ENCODE data around the gene CAMP. TPM values are rescaled to one million over a fixed set of nuclear protein-coding genes. Genes with fewer than 3 reads are reported as not detected.

The CAMP gene
- polyA plus RNA-seq, 4 donors = 0.35 to 2.0 TPM; not detected in 2

DNA sequence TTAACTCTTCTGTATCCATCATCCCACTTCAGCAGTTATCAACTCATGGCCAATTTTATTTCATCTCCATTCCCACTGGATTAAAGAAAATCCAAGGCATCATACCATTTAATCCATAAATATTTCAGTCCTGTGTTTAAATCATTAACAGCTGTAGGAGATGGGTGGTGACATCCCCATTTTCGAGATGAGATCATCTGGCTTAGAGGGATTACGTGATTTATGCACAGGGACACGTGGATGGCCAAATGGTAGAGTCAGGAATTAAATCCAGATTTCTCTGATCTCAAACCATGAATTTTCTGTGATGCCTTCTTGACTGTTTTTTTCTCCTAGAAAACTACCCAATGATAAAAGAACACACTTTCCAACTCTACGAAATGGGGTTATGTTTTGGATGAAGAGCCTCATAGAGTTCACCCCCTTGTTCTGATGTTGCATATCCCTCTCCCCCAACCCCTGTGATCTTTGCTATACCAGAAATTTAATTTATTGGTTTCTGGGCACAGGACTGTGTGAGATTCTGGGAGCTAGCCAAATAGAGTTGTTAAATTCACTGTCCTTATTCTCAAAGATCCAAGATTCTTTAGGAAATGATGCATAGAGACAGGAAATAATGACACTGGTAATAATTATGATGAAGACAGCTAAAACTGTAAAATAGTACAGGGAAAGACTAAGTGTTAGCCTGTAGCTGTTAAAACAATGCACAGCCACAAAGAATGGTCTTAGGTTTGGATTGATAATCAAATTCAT lies 25.0 kb downstream of the CAMP start:
- Histone ChIP-seq H3K9me3 (ENCODE audit: control insufficient read depth in 2 of 2, insufficient read depth in 1 of 2, low read depth in 1 of 2, low read length in 1 of 2) (no peaks in the 10 kb centered on the region), H3K4me1 (ENCODE audit: control insufficient read depth in 3 of 3, insufficient read depth in 2 of 3, low read depth in 1 of 3, low read length in 2 of 3) (no peaks in the 10 kb centered on the region), H3K36me3 (ENCODE audit: control insufficient read depth in 3 of 3, insufficient read depth in 2 of 3, low read depth in 1 of 3, low read length in 3 of 3) (peaks cover 2 to 19% (median 2%) of the 10 kb centered on the region in 3 donors), H3K4me3 (ENCODE audit: low read depth in 1 of 3, low read length in 3 of 3) (no peak overlapping the region), H3K27ac (ENCODE audit: low read depth in 1 of 3, low read length in 2 of 3) (no peak overlapping the region), H3K27me3 (ENCODE audit: control insufficient read depth in 3 of 3, insufficient read depth in 3 of 3, low read length in 3 of 3) (no peaks in the 10 kb centered on the region)
- no peak for FAIRE-seq
- no peak for DNase-seq
- WGBS, 3 donors = 88 to 90% (median 90%) methylated on average over 4 of the region's 4 CpGs

DNA sequence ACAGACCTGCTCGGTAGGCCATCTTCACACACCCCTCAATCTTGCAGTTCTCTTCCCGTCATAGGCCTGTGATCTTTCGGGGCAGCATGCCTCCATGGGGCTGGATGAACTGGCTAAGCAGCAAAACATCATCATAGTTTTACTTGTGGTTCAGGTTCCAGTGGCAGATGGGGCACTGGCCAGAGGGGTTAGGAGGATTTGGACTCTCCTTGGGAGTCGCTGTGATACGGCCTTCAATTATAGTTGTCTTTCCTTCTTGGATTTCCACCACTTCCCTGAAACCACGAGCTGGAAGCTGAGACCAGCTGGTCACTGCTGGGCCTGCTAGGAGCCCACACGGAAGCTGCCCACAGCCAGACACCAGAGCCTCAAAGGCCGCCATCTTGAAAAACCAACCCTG lies 33.3 kb downstream of the CAMP start:
- no peaks in the 10 kb centered on the region for H3K4me1 ChIP-seq (ENCODE audit: control insufficient read depth in 3 of 3, insufficient read depth in 2 of 3, low read depth in 1 of 3, low read length in 2 of 3)
- peaks cover 0 to 8% of the 10 kb centered on the region in 2 donors for H3K9me3 ChIP-seq (ENCODE audit: control insufficient read depth in 2 of 2, insufficient read depth in 1 of 2, low read depth in 1 of 2, low read length in 1 of 2)
- H3K4me3 ChIP-seq (ENCODE audit: low read depth in 1 of 3, low read length in 3 of 3) = no peak overlapping the region
- FAIRE-seq (no peak), DNase-seq (no peak)
- H3K27me3 ChIP-seq (ENCODE audit: control insufficient read depth in 3 of 3, insufficient read depth in 3 of 3, low read length in 3 of 3) = no peaks in the 10 kb centered on the region
- H3K36me3 ChIP-seq (ENCODE audit: control insufficient read depth in 3 of 3, insufficient read depth in 2 of 3, low read depth in 1 of 3, low read length in 3 of 3) = peaks cover 0 to 19% (median 0%) of the 10 kb centered on the region in 3 donors
- WGBS, 3 donors = 93 to 95% (median 95%) methylated on average over 8 of the region's 8 CpGs
- H3K27ac ChIP-seq (ENCODE audit: low read depth in 1 of 3, low read length in 2 of 3) = no peak overlapping the region

DNA sequence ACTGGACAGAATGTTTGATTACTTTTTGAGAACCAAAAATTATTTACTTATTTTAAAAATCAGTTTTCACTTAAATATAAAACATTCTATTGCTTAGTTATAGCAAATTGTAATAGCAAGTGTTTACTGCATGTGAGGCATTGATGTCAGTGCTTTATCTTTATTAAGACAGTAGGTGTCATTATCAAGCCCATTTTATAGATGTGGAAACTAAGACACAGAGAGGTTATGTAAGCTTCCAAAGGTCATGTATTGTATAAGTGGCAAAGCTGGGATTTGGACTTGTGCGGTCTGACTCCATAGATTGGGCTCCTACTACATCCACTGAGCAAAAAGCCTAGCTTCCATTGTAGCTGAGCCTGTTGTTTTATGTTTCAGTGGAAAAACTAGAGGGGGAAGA lies 35.2 kb downstream of the CAMP start:
- DNase-seq = no peak
- H3K36me3 ChIP-seq (ENCODE audit: control insufficient read depth in 3 of 3, insufficient read depth in 2 of 3, low read depth in 1 of 3, low read length in 3 of 3) = peaks cover 0 to 22% (median 2%) of the 10 kb centered on the region in 3 donors
- H3K27ac ChIP-seq (ENCODE audit: low read depth in 1 of 3, low read length in 2 of 3) = no peak overlapping the region
- no peaks in the 10 kb centered on the region for H3K27me3 ChIP-seq (ENCODE audit: control insufficient read depth in 3 of 3, insufficient read depth in 3 of 3, low read length in 3 of 3)
- H3K4me3 ChIP-seq (ENCODE audit: low read depth in 1 of 3, low read length in 3 of 3) = no peak overlapping the region
- H3K4me1 ChIP-seq (ENCODE audit: control insufficient read depth in 3 of 3, insufficient read depth in 2 of 3, low read depth in 1 of 3, low read length in 2 of 3) = no peaks in the 10 kb centered on the region
- 95 to 100% (median 97%) methylated on average over 1 of the region's 1 CpG for WGBS, 3 donors
- FAIRE-seq = no peak
- H3K9me3 ChIP-seq (ENCODE audit: control insufficient read depth in 2 of 2, insufficient read depth in 1 of 2, low read depth in 1 of 2, low read length in 1 of 2) = peaks cover 0 to 8% of the 10 kb centered on the region in 2 donors

DNA sequence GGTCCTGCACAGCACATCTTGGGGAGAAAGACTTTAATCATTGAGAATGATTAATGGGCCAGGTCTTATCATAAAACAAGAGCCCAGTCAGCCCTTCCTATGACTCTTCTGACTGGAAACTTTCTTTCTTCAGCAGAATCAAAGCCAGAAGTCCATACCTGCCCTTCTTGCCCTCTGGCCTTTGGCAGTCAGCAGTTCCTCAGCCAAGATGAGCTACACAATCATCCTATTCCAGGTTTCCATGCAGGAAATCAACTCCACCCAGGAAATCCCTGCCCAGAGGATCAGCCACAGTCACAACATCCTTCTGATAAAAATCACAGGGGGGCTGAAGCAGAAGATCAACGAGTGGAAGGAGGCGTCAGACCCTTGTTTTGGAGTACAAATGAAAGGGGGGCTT lies 44.5 kb downstream of the CAMP start:
- no peaks in the 10 kb centered on the region for H3K27me3 ChIP-seq (ENCODE audit: control insufficient read depth in 3 of 3, insufficient read depth in 3 of 3, low read length in 3 of 3)
- DNase-seq (peak; percentile 28 to 44), FAIRE-seq (no peak)
- 24 to 42% (median 33%) methylated on average over 2 of the region's 2 CpGs for WGBS, 3 donors
- H3K36me3 ChIP-seq (ENCODE audit: control insufficient read depth in 3 of 3, insufficient read depth in 2 of 3, low read depth in 1 of 3, low read length in 3 of 3) = peaks cover 0 to 13% (median 3%) of the 10 kb centered on the region in 3 donors
- H3K4me3 ChIP-seq (ENCODE audit: low read depth in 1 of 3, low read length in 3 of 3) = no peak overlapping the region
- H3K4me1 ChIP-seq (ENCODE audit: control insufficient read depth in 3 of 3, insufficient read depth in 2 of 3, low read depth in 1 of 3, low read length in 2 of 3) = peaks cover 0 to 20% (median 4%) of the 10 kb centered on the region in 3 donors
- H3K9me3 ChIP-seq (ENCODE audit: control insufficient read depth in 2 of 2, insufficient read depth in 1 of 2, low read depth in 1 of 2, low read length in 1 of 2) = peaks cover 0 to 3% of the 10 kb centered on the region in 2 donors
- peak overlapping the region; percentile 60 to 76 (median 74) for H3K27ac ChIP-seq (ENCODE audit: low read depth in 1 of 3, low read length in 2 of 3)

DNA sequence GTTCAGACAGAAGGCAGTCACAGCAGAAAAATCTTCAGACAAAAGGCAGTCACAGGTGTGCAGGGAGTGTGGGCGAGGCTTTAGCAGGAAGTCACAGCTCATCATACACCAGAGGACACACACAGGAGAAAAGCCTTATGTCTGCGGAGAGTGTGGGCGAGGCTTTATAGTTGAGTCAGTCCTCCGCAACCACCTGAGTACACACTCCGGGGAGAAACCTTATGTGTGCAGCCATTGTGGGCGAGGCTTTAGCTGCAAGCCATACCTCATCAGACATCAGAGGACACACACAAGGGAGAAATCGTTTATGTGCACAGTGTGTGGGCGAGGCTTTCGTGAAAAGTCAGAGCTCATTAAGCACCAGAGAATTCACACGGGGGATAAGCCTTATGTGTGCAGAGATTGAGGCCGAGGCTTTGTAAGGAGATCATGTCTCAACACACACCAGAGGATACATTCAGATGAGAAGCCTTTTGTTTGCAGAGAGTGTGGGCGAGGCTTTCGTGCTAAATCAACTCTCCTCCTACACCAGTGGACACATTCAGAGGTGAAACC lies 45.2 kb downstream of the CAMP start:
- Histone ChIP-seq H3K4me1 (ENCODE audit: control insufficient read depth in 3 of 3, insufficient read depth in 2 of 3, low read depth in 1 of 3, low read length in 2 of 3) (peaks cover 0 to 20% (median 4%) of the 10 kb centered on the region in 3 donors), H3K4me3 (ENCODE audit: low read depth in 1 of 3, low read length in 3 of 3) (no peak overlapping the region), H3K27me3 (ENCODE audit: control insufficient read depth in 3 of 3, insufficient read depth in 3 of 3, low read length in 3 of 3) (peaks cover 0 to 4% (median 0%) of the 10 kb centered on the region in 3 donors), H3K27ac (ENCODE audit: low read depth in 1 of 3, low read length in 2 of 3) (peak overlapping the region; percentile 60 to 76 (median 74)), H3K9me3 (ENCODE audit: control insufficient read depth in 2 of 2, insufficient read depth in 1 of 2, low read depth in 1 of 2, low read length in 1 of 2) (peaks cover 0 to 3% of the 10 kb centered on the region in 2 donors), H3K36me3 (ENCODE audit: control insufficient read depth in 3 of 3, insufficient read depth in 2 of 3, low read depth in 1 of 3, low read length in 3 of 3) (peaks cover 0 to 9% (median 2%) of the 10 kb centered on the region in 3 donors)
- DNase-seq (peak; percentile 86 to 89), FAIRE-seq (no peak)
- 13 to 51% (median 26%) methylated on average over 13 of the region's 13 CpGs for WGBS, 3 donors

DNA sequence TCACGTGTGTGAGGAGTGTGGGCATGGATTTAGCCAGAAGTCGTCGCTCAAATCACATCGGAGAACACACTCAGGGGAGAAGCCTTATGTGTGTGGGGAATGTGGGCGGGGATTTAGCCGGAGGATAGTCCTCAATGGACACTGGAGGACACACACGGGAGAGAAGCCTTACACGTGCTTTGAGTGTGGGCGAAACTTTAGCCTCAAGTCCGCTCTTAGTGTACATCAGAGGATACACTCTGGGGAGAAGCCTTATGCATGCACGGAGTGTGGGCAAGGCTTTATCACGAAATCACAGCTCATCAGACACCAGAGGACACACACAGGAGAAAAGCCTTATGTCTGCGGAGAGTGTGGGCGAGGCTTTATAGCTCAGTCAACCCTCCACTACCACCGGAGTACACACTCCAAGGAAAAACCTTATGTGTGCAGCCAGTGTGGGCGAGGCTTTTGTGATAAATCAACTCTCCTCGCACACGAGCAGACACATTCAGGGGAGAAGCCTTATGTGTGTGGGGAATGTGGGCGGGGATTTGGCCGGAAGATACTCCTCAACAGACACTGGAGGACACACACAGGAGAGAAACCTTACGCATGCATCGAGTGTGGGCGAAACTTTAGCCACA lies 45.8 kb downstream of the CAMP start:
- peak overlapping the region; percentile 34 to 76 (median 74) for H3K27ac ChIP-seq (ENCODE audit: low read depth in 1 of 3, low read length in 2 of 3)
- FAIRE-seq (no peak), DNase-seq (peak; percentile 23 to 44)
- H3K9me3 ChIP-seq (ENCODE audit: control insufficient read depth in 2 of 2, insufficient read depth in 1 of 2, low read depth in 1 of 2, low read length in 1 of 2) = peaks cover 0 to 3% of the 10 kb centered on the region in 2 donors
- H3K4me3 ChIP-seq (ENCODE audit: low read depth in 1 of 3, low read length in 3 of 3) = no peak overlapping the region
- peaks cover 0 to 6% (median 2%) of the 10 kb centered on the region in 3 donors for H3K36me3 ChIP-seq (ENCODE audit: control insufficient read depth in 3 of 3, insufficient read depth in 2 of 3, low read depth in 1 of 3, low read length in 3 of 3)
- WGBS, 3 donors = 61 to 69% (median 69%) methylated on average over 23 of the region's 23 CpGs
- peaks cover 0 to 20% (median 4%) of the 10 kb centered on the region in 3 donors for H3K4me1 ChIP-seq (ENCODE audit: control insufficient read depth in 3 of 3, insufficient read depth in 2 of 3, low read depth in 1 of 3, low read length in 2 of 3)
- peaks cover 0 to 5% (median 0%) of the 10 kb centered on the region in 3 donors for H3K27me3 ChIP-seq (ENCODE audit: control insufficient read depth in 3 of 3, insufficient read depth in 3 of 3, low read length in 3 of 3)

DNA sequence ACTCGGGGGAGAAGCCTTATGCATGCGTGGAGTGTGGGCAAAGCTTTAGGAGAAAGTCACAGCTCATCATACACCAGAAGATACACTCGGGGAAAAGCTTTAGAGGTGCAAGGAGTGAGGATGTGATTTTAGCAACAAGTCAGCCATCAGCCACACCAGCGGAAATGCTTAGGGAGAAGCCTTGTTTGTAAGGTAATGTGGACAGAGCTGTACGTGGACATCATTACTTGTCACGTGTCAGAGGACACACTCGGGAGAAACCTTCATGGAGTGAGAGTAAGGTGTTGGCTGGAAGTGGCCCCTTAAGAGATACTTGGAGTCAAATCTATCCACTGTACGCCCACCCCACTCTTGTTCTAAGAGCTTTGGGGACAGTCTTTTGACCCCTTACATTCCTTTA lies 46.3 kb downstream of the CAMP start:
- no peak for DNase-seq
- WGBS, 3 donors = 86 to 91% (median 87%) methylated on average over 8 of the region's 8 CpGs

DNA sequence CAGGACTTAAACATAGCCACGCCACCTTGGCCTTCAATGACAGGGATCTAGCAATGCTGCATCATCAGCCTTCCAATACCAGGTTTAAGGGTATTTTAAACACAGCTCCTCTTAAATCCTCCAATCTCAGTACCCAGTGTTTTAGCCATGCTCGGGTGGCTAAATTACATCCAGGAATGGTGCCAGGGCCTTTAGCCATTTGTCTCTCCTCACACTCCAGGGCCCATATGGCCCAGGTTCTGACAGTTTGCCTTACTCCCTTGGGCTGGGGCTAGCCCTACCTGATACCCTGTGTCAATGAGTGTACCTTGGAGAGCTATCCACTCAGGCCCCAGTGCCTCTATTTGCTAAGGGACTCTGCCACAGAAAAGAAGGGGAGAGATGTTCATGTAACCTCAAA lies 47.0 kb downstream of the CAMP start:
- peaks cover 0 to 3% of the 10 kb centered on the region in 2 donors for H3K9me3 ChIP-seq (ENCODE audit: control insufficient read depth in 2 of 2, insufficient read depth in 1 of 2, low read depth in 1 of 2, low read length in 1 of 2)
- H3K4me3 ChIP-seq (ENCODE audit: low read depth in 1 of 3, low read length in 3 of 3) = no peak overlapping the region
- DNase-seq (no peak), FAIRE-seq (no peak)
- peaks cover 0 to 5% (median 0%) of the 10 kb centered on the region in 3 donors for H3K27me3 ChIP-seq (ENCODE audit: control insufficient read depth in 3 of 3, insufficient read depth in 3 of 3, low read length in 3 of 3)
- H3K27ac ChIP-seq (ENCODE audit: low read depth in 1 of 3, low read length in 2 of 3) = no peak overlapping the region
- H3K36me3 ChIP-seq (ENCODE audit: control insufficient read depth in 3 of 3, insufficient read depth in 2 of 3, low read depth in 1 of 3, low read length in 3 of 3) = peaks cover 0 to 4% (median 2%) of the 10 kb centered on the region in 3 donors
- peaks cover 0 to 20% (median 4%) of the 10 kb centered on the region in 3 donors for H3K4me1 ChIP-seq (ENCODE audit: control insufficient read depth in 3 of 3, insufficient read depth in 2 of 3, low read depth in 1 of 3, low read length in 2 of 3)
- 83 to 87% (median 85%) methylated on average over 2 of the region's 2 CpGs for WGBS, 3 donors

More for the DNA sequence above, 46.3 kb downstream of the CAMP start:
- Histone ChIP-seq H3K9me3 (ENCODE audit: control insufficient read depth in 2 of 2, insufficient read depth in 1 of 2, low read depth in 1 of 2, low read length in 1 of 2) (peaks cover 0 to 3% of the 10 kb centered on the region in 2 donors), H3K27ac (ENCODE audit: low read depth in 1 of 3, low read length in 2 of 3) (peak overlapping the region in 2 of 3 donors; percentile 74 to 76), H3K36me3 (ENCODE audit: control insufficient read depth in 3 of 3, insufficient read depth in 2 of 3, low read depth in 1 of 3, low read length in 3 of 3) (peaks cover 0 to 4% (median 2%) of the 10 kb centered on the region in 3 donors), H3K4me3 (ENCODE audit: low read depth in 1 of 3, low read length in 3 of 3) (no peak overlapping the region), H3K4me1 (ENCODE audit: control insufficient read depth in 3 of 3, insufficient read depth in 2 of 3, low read depth in 1 of 3, low read length in 2 of 3) (peaks cover 0 to 20% (median 4%) of the 10 kb centered on the region in 3 donors), H3K27me3 (ENCODE audit: control insufficient read depth in 3 of 3, insufficient read depth in 3 of 3, low read length in 3 of 3) (peaks cover 0 to 5% (median 0%) of the 10 kb centered on the region in 3 donors)
- no peak for FAIRE-seq
